ENCODE data around the gene ERC1.
"Not testable (repeated sequence)": the region's sequence is repeated elsewhere in the genome, so short reads cannot be mapped to it uniquely, and the experiment has no call there.

Gene ERC1

GRCh38 chr12:1350934-1351240, 359.9 kb downstream of the ERC1 start:
- H3K27me3 Mint-ChIP-seq (ENCODE audit: low read depth) = no peaks in the 10 kb centered on the region
- no peaks in the 10 kb centered on the region for H3K36me3 Mint-ChIP-seq (ENCODE audit: low read depth)
- H3K4me1 Mint-ChIP-seq (ENCODE audit: low read depth) = no peaks in the 10 kb centered on the region
- H3K9me3 Mint-ChIP-seq = no peaks in the 10 kb centered on the region
- H3K4me3 Mint-ChIP-seq = no peak overlapping the region
- no peak overlapping the region for H3K27ac Mint-ChIP-seq

DNA sequence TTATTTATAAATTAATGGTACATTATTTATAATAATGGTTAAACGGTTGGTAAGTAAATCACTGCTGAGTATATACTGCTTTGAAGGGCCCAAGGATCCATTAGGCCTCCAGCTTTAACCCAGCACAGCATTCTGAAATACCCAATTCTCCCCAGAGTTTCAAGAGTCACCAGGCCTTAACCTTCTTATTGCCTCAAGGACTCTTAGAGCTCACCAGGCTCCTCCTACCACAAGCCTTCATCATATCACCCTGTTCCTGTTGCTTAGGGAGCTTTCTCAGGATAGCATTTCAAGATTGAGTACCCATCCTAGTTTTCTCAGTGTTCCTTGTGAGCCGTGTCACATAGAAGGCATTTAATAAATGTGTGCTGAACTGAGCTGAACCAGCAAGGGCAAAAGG, 360.9 kb downstream of the ERC1 start:
- Mint-ChIP-seq H3K4me1 (ENCODE audit: low read depth) (no peaks in the 10 kb centered on the region), H3K27ac (no peak overlapping the region), H3K4me3 (no peak overlapping the region), H3K36me3 (ENCODE audit: low read depth) (no peaks in the 10 kb centered on the region), H3K9me3 (no peaks in the 10 kb centered on the region), H3K27me3 (ENCODE audit: low read depth) (no peaks in the 10 kb centered on the region)

DNA sequence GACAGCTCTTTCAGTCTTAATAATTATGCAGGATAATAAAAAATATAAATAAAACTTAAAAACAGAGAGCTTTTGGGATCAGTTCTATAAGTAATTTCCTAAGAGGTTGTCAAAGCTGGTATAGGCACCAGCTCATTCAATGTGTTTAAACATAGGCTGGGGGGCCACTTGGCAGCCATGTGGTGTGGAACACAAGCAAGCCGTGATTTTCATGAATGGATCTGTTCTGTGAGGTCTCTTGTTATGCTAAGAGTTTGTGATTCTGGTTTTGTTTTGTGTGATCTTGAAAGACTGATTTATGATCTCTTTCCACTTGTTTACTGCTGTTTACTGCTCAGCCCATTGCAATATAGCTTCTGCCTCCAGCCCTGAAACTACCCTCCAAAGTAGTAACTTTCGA, 362.4 kb downstream of the ERC1 start:
- Mint-ChIP-seq H3K9me3 (no peaks in the 10 kb centered on the region), H3K4me1 (ENCODE audit: low read depth) (no peaks in the 10 kb centered on the region), H3K4me3 (no peak overlapping the region), H3K27ac (no peak overlapping the region), H3K36me3 (ENCODE audit: low read depth) (no peaks in the 10 kb centered on the region), H3K27me3 (ENCODE audit: low read depth) (no peaks in the 10 kb centered on the region)

DNA sequence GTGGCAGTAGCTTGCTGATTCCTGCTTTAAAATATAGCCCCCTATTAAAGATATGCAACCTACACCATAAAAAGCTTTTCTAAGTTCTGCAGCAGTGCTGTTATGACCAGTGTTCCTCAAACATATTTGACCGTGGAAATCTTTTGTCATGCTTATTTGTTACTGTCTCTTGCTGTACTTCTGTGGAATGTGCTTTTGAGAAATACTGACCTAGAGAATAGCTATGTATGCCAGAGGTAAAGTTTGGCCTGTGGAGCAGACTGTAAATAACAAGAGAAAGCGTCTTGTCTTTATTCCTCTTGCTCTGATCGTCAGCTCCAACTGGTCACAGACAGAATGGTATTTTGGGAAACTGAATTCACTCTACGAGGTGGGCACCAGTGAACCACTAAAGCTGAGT, 364.4 kb downstream of the ERC1 start:
- H3K36me3 Mint-ChIP-seq (ENCODE audit: low read depth) = no peaks in the 10 kb centered on the region
- H3K4me1 Mint-ChIP-seq (ENCODE audit: low read depth) = no peaks in the 10 kb centered on the region
- no peak overlapping the region for H3K4me3 Mint-ChIP-seq
- no peaks in the 10 kb centered on the region for H3K9me3 Mint-ChIP-seq
- no peak overlapping the region for H3K27ac Mint-ChIP-seq
- no peaks in the 10 kb centered on the region for H3K27me3 Mint-ChIP-seq (ENCODE audit: low read depth)

- not testable (repeated sequence) for H3K27ac Mint-ChIP-seq; H3K4me3 Mint-ChIP-seq; H3K9me3 Mint-ChIP-seq; H3K36me3 Mint-ChIP-seq (ENCODE audit: low read depth); H3K4me1 Mint-ChIP-seq (ENCODE audit: low read depth); H3K27me3 Mint-ChIP-seq (ENCODE audit: low read depth)
These were observed 364.8 kb downstream of the ERC1 start for GRCh38 chr12:1355871-1356270.

- Mint-ChIP-seq H3K9me3 (no peaks in the 10 kb centered on the region), H3K4me3 (no peak overlapping the region), H3K27me3 (ENCODE audit: low read depth) (no peaks in the 10 kb centered on the region), H3K27ac (no peak overlapping the region), H3K4me1 (ENCODE audit: low read depth) (no peaks in the 10 kb centered on the region), H3K36me3 (ENCODE audit: low read depth) (no peaks in the 10 kb centered on the region)
These were observed 365.3 kb downstream of the ERC1 start for GRCh38 chr12:1356285-1356684.

GRCh38 chr12:1357171-1357570, 366.1 kb downstream of the ERC1 start:
- H3K9me3 Mint-ChIP-seq = no peaks in the 10 kb centered on the region
- no peaks in the 10 kb centered on the region for H3K36me3 Mint-ChIP-seq (ENCODE audit: low read depth)
- H3K4me1 Mint-ChIP-seq (ENCODE audit: low read depth) = no peaks in the 10 kb centered on the region
- H3K4me3 Mint-ChIP-seq = no peak overlapping the region
- H3K27me3 Mint-ChIP-seq (ENCODE audit: low read depth) = no peaks in the 10 kb centered on the region
- no peak overlapping the region for H3K27ac Mint-ChIP-seq

GRCh38 chr12:1357711-1358110, 366.7 kb downstream of the ERC1 start:
- H3K4me3 Mint-ChIP-seq = no peak overlapping the region
- H3K9me3 Mint-ChIP-seq = no peaks in the 10 kb centered on the region
- no peaks in the 10 kb centered on the region for H3K4me1 Mint-ChIP-seq (ENCODE audit: low read depth)
- no peaks in the 10 kb centered on the region for H3K36me3 Mint-ChIP-seq (ENCODE audit: low read depth)
- H3K27ac Mint-ChIP-seq = no peak overlapping the region
- H3K27me3 Mint-ChIP-seq (ENCODE audit: low read depth) = no peaks in the 10 kb centered on the region

DNA sequence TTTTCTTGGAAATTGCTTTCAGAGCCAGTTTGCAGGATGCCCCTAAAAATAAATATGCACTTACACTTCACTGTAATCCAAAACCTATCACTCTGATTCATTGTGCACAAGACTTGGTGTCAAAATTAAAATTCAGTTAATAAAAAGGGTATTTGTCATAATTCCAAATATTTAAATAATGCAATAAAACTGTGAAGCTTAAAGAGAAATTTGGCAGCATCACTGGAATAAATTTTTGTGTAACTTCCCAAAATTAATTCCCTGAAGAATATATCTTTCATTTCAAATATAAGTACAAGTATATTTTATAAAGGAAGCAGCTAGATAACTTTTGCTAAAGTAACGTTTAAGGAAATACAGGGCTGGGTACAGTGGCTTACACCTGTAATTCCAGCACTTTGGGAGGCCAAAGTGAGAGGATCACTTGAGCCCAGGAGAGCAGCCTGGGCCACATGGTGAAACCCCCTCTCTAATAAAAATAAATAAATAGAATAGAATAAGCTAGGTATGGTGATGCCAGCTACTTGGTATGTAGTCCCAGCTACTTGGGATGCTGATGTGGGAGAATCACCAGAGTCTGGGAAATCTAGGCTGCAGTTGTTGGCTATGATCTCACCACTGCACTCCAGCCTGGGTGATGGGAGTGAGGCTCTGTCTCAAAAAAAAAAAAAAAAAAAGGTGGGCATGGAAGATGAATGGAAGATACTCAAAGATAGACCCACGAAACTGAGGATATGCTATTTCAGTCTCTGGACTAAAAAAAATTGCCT, 369.6 kb downstream of the ERC1 start:
- Mint-ChIP-seq H3K4me1 (ENCODE audit: low read depth) (peaks cover 5% of the 10 kb centered on the region), H3K36me3 (ENCODE audit: low read depth) (no peaks in the 10 kb centered on the region), H3K27ac (no peak overlapping the region), H3K9me3 (no peaks in the 10 kb centered on the region), H3K4me3 (no peak overlapping the region), H3K27me3 (ENCODE audit: low read depth) (no peaks in the 10 kb centered on the region)

DNA sequence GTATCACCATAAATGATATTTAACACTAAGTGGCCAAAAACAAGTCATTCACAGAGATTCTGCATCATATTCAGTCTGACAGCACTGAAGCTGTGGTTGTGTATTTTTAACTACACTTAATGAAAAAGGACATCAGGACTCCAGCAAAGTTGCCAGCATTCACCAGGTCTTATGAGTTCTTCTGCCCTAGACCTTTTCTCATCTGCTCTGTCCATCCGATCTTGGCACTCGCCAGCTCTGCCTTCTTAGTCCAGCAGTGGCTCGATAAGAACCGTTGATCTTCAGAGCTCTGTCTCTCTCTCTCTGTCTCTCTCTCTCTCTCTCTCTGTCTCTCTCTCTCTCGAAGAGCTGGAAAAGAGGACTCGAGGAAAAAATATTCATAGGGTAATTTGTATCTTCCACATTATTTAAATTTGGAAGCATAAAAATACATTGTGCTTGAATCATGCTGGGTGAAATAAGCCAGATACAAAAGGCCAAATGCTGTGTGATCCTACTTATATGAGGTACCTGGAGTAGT, 371.2 kb downstream of the ERC1 start:
- Mint-ChIP-seq H3K36me3 (ENCODE audit: low read depth) (no peaks in the 10 kb centered on the region), H3K27me3 (ENCODE audit: low read depth) (no peaks in the 10 kb centered on the region), H3K27ac (no peak overlapping the region), H3K9me3 (no peaks in the 10 kb centered on the region), H3K4me1 (ENCODE audit: low read depth) (peaks cover 5% of the 10 kb centered on the region), H3K4me3 (no peak overlapping the region)

GRCh38 chr12:1365703-1366102, 374.7 kb downstream of the ERC1 start:
- Mint-ChIP-seq H3K27ac (no peak overlapping the region), H3K36me3 (ENCODE audit: low read depth) (peaks cover 3% of the 10 kb centered on the region), H3K4me3 (no peak overlapping the region), H3K9me3 (no peaks in the 10 kb centered on the region), H3K27me3 (ENCODE audit: low read depth) (no peaks in the 10 kb centered on the region), H3K4me1 (ENCODE audit: low read depth) (peaks cover 5% of the 10 kb centered on the region)

DNA sequence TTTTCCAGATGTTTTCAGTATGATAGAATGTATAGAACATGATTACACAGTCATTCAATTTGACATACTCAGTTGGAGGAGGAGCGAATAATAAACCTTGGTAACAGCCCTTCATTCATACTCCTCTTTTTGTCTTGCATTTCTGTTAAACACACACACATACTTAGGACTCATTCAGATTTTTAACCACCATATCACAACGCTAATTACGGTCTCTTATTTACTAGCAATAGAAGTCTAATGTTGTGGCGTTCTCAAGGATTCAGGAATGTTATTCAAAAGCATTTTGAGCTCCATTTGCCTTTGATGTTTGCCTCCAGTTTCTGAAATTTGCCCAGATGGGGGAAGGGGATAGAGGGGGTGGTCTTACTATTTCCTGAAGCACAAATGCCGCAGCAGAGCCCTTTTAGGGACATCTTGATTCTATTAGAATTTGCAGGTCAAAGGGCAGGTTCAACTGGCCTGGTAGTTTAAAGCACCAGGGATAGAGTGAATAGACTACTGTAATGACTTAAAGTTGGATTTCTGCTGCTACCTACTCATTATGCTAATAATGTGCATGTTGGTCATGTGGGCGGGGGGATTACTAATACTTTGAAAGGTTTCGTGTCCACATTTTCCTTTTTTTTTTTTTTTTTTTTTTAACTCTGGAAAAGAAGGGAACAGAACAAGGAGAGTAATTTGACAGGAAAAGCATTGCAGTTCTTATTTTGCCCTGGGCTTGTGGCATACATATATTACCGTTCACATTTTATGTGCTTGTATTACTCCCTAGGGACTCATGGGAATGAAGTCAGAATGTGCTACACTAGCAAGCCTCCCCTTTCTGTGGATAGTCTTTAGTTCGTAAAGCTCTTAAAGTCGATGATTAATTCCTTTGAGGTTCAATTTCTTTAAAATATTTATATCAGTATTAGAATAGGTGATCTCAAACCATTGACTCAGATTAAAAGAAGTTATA, 376.6 kb downstream of the ERC1 start:
- H3K27ac Mint-ChIP-seq = no peak overlapping the region
- peaks cover 3% of the 10 kb centered on the region for H3K36me3 Mint-ChIP-seq (ENCODE audit: low read depth)
- H3K9me3 Mint-ChIP-seq = no peaks in the 10 kb centered on the region
- no peak overlapping the region for H3K4me3 Mint-ChIP-seq
- no peaks in the 10 kb centered on the region for H3K27me3 Mint-ChIP-seq (ENCODE audit: low read depth)
- peaks cover 5% of the 10 kb centered on the region for H3K4me1 Mint-ChIP-seq (ENCODE audit: low read depth)

- no peak overlapping the region for H3K4me3 Mint-ChIP-seq
- no peaks in the 10 kb centered on the region for H3K9me3 Mint-ChIP-seq
- peaks cover 3% of the 10 kb centered on the region for H3K36me3 Mint-ChIP-seq (ENCODE audit: low read depth)
- peaks cover under 1% of the 10 kb centered on the region for H3K4me1 Mint-ChIP-seq (ENCODE audit: low read depth)
- H3K27me3 Mint-ChIP-seq (ENCODE audit: low read depth) = no peaks in the 10 kb centered on the region
- H3K27ac Mint-ChIP-seq = no peak overlapping the region
These were observed 378.4 kb downstream of the ERC1 start for GRCh38 chr12:1369460-1369859.

- Mint-ChIP-seq H3K4me3 (no peak overlapping the region), H3K4me1 (ENCODE audit: low read depth) (no peaks in the 10 kb centered on the region), H3K9me3 (no peaks in the 10 kb centered on the region), H3K27me3 (ENCODE audit: low read depth) (no peaks in the 10 kb centered on the region), H3K36me3 (ENCODE audit: low read depth) (peaks cover 3% of the 10 kb centered on the region), H3K27ac (no peak overlapping the region)
These were observed 379.0 kb downstream of the ERC1 start for GRCh38 chr12:1369938-1370500.

All from T-helper 1 cell treated with Interleukin-12 subunit alpha and Interleukin-12 subunit beta and Interleukin-4 antibody, amounts not matched to agents 30 μg/mL and 1 μg/mL, for 36 hours (primary cell).